NCI-H1930 (cell line): ENCODE results near the gene CTNNBIP1.

Source experiments
- DNase-seq, 2 experiments: peaks; one replicate each; lab custom pipeline; 2025; lab: John Stamatoyannopoulos, UW

The CTNNBIP1 gene

GRCh38 chr1:9904596-9904995 is 5.5 kb downstream of the CTNNBIP1 start:
- no peak for DNase-seq

GRCh38 chr1:9903801-9904527 is 6.1 kb downstream of the CTNNBIP1 start:
- no peak for DNase-seq

GRCh38 chr1:9902060-9902452 is 8.0 kb downstream of the CTNNBIP1 start:
- no peak for DNase-seq

- no peak for DNase-seq
Observed at GRCh38 chr1:9901148-9902059, 8.7 kb downstream of the CTNNBIP1 start.

- no peak for DNase-seq
Observed at GRCh38 chr1:9900142-9901043, 9.7 kb downstream of the CTNNBIP1 start.

- no peak for DNase-seq
Observed at GRCh38 chr1:9894115-9894514, 16.0 kb downstream of the CTNNBIP1 start.

GRCh38 chr1:9892563-9893528 is 17.2 kb downstream of the CTNNBIP1 start:
- DNase-seq = no peak

- DNase-seq = no peak
Observed at GRCh38 chr1:9891207-9891606, 18.9 kb downstream of the CTNNBIP1 start.

GRCh38 chr1:9890224-9890731 is 19.8 kb downstream of the CTNNBIP1 start:
- DNase-seq = no peak

GRCh38 chr1:9889411-9889810 is 20.7 kb downstream of the CTNNBIP1 start:
- no peak for DNase-seq

- no peak for DNase-seq
Observed at GRCh38 chr1:9888886-9889285, 21.2 kb downstream of the CTNNBIP1 start.

GRCh38 chr1:9887070-9887469 is 23.0 kb downstream of the CTNNBIP1 start:
- DNase-seq = no peak

GRCh38 chr1:9886092-9886742 is 23.9 kb downstream of the CTNNBIP1 start:
- no peak for DNase-seq

- no peak for DNase-seq
Observed at GRCh38 chr1:9884805-9885204, 25.3 kb downstream of the CTNNBIP1 start.

GRCh38 chr1:9883585-9884449 is 26.3 kb downstream of the CTNNBIP1 start:
- DNase-seq = no peak

GRCh38 chr1:9882945-9883303 is 27.1 kb downstream of the CTNNBIP1 start:
- DNase-seq = no peak

GRCh38 chr1:9882296-9882944 is 27.6 kb downstream of the CTNNBIP1 start:
- DNase-seq = no peak

- DNase-seq = no peak
Observed at GRCh38 chr1:9881838-9882249, 28.2 kb downstream of the CTNNBIP1 start.

- no peak for DNase-seq
Observed at GRCh38 chr1:9878404-9878803, 31.7 kb downstream of the CTNNBIP1 start.
